IMR-90 (cell line): Measurements from ENCODE around the gene UBE2L3.
"Not testable (repeated sequence)": the region's sequence is repeated elsewhere in the genome, so short reads cannot be mapped to it uniquely, and the experiment has no call there.

Experiments
- BHLHE40 ChIP-seq: fragments of 150-350 bp; IDR thresholded peaks from 2 replicates; pipeline ENCODE4 v1.6.1; 2016; ENCODE audit warnings: mild to moderate bottlenecking, low read depth, low read length
- CEBPB ChIP-seq: IDR thresholded peaks from 2 replicates; pipeline ENCODE4 v1.6.1; 2012; ENCODE audit warnings: low read depth, low read length, improper control_type of control experiment
- CTCF ChIP-seq: conservative IDR thresholded peaks from 2 replicates; pipeline ENCODE4 v1.5.1; 2012; ENCODE audit warnings: mild to moderate bottlenecking, low read depth, low read length, improper control_type of control experiment
- FOS ChIP-seq: fragments of 150-350 bp; IDR thresholded peaks from 2 replicates; pipeline ENCODE4 v1.6.1; 2016; ENCODE audit warnings: low read depth, low read length
- MAFK ChIP-seq: IDR thresholded peaks from 2 replicates; pipeline ENCODE4 v1.6.1; 2012; ENCODE audit warnings: low read depth, low read length, improper control_type of control experiment
- MAZ ChIP-seq: IDR thresholded peaks from 2 replicates; pipeline ENCODE4 v1.6.1; 2012; ENCODE audit warnings: low read depth, mild to moderate bottlenecking, low read length, improper control_type of control experiment, moderate library complexity, borderline replicate concordance
- NFE2L2 ChIP-seq: fragments of 150-350 bp; IDR thresholded peaks from 2 replicates; pipeline ENCODE4 v1.6.1; 2016; ENCODE audit warnings: low read depth, mild to moderate bottlenecking, low read length
- POLR2A ChIP-seq: IDR thresholded peaks from 2 replicates; pipeline ENCODE4 v1.6.1; 2012; ENCODE audit warnings: mild to moderate bottlenecking, low read depth, low read length
- RAD21 ChIP-seq: IDR thresholded peaks from 2 replicates; pipeline ENCODE4 v1.6.1; 2012; ENCODE audit warnings: low read length, improper control_type of control experiment
- RCOR1 ChIP-seq: IDR thresholded peaks from 2 replicates; pipeline ENCODE4 v1.6.1; 2012; ENCODE audit warnings: mild to moderate bottlenecking, low read length, improper control_type of control experiment; ENCODE audit not compliant: insufficient replicate concordance
- RFX5 ChIP-seq: IDR thresholded peaks from 2 replicates; pipeline ENCODE4 v1.8.0; 2012; ENCODE audit warnings: low read depth, mild to moderate bottlenecking, low read length, moderate library complexity
- SMC3 ChIP-seq: fragments of 150-350 bp; IDR thresholded peaks from 2 replicates; pipeline ENCODE4 v1.6.1; 2016; ENCODE audit warnings: low read depth, mild to moderate bottlenecking, antibody characterized with exemption, low read length, moderate library complexity
- USF2 ChIP-seq: fragments of 150-350 bp; IDR thresholded peaks from 2 replicates; pipeline ENCODE4 v1.6.1; 2017; ENCODE audit warnings: mild to moderate bottlenecking, antibody characterized with exemption, low read length, low read depth

GRCh38 chr22:21569076-21569427 is 1.5 kb downstream of the UBE2L3 start:
- TF ChIP-seq POLR2A, CEBPB, CTCF, RFX5, BHLHE40, NFE2L2, RCOR1, RAD21, USF2, SMC3, FOS, MAFK, MAZ: not testable (repeated sequence)
